Gastroesophageal sphincter (tissue), 4 donors: Measurements from ENCODE around the gene PREX1. TPM values are rescaled to one million over a fixed set of nuclear protein-coding genes. Genes with fewer than 3 reads are reported as not detected.

Experiments
- ATAC-seq: fragments of 150-250 bp; one replicate; pipeline ENCODE4 v1.9.1; 2016; ENCODE audit warnings: mild to moderate bottlenecking, moderate library complexity
- H3K27ac ChIP-seq, 4 donors: fragments of 200-600 bp; sonication (generic) in 3 of 4; 1 replicate in 3 of 4; 2 replicates in 1 of 4; pipeline ENCODE4 v1.5.1; 2016 to 2019
- H3K27me3 ChIP-seq: fragments of 200-600 bp; sonication (generic); one replicate; pipeline ENCODE4 v1.5.1; 2019
- H3K36me3 ChIP-seq, 2 donors: fragments of 200-600 bp; sonication (generic); one replicate each; pipeline ENCODE4 v1.5.1; 2019; ENCODE audit warnings: control low read depth in 1 of 2
- H3K4me1 ChIP-seq, 3 donors: fragments of 200-600 bp; sonication (generic); 1 replicate in 2 of 3; 2 replicates in 1 of 3; pipeline ENCODE4 v1.5.1; 2016 to 2019; ENCODE audit warnings: control low read depth in 2 of 3
- H3K4me3 ChIP-seq, 2 donors: fragments of 200-600 bp; sonication (generic); one replicate each; pipeline ENCODE4 v1.5.1; 2019; ENCODE audit warnings: mild to moderate bottlenecking in 1 of 2, moderate library complexity in 1 of 2
- H3K9me3 ChIP-seq, 3 donors: fragments of 200-600 bp; sonication (generic); one replicate each; pipeline ENCODE4 v1.5.1; 2017 to 2019; ENCODE audit warnings: control low read depth in 2 of 3
- CTCF ChIP-seq, 4 experiments: fragments of 200-600 bp in 2 of 4; fragments of 450-650 bp in 2 of 4; sonication (generic) in 1 of 4; IDR thresholded peaks; one replicate each; pipeline ENCODE4 v1.5.1; 2017 to 2019; ENCODE audit warnings: antibody characterized with exemption in 4 of 4, mild to moderate bottlenecking in 2 of 4, moderate library complexity in 2 of 4
- EP300 ChIP-seq: sonication (generic); formaldehyde crosslinking; IDR thresholded peaks from one replicate; pipeline ENCODE4 v1.6.1; 2017; ENCODE audit warnings: antibody characterized with exemption, mild to moderate bottlenecking
- POLR2A ChIP-seq, 2 donors: fragments of 450-650 bp; IDR thresholded peaks; one replicate each; pipeline ENCODE4 v1.6.1; 2017; ENCODE audit warnings: antibody characterized with exemption in 2 of 2, mild to moderate bottlenecking in 2 of 2, moderate library complexity in 1 of 2
- POLR2AphosphoS5 ChIP-seq: sonication (generic); formaldehyde crosslinking; IDR thresholded peaks from one replicate; pipeline ENCODE4 v1.6.1; 2017; ENCODE audit warnings: antibody characterized with exemption
- WGBS, 2 donors: methylation state at CpG; one replicate each; pipeline ENCODE4 v1.1.5; 2018; ENCODE audit warnings: low coverage in 1 of 2; 5-methylcytosine and 5-hydroxymethylcytosine counted together
- total RNA-seq, 4 donors: library from RNA; depleted of rRNA; stranded (reverse); fragments of >200 nt; gene quantifications; one replicate each; pipeline ENCODE4 v1.1.0, GENCODE V29; 2016

The PREX1 gene
- total RNA-seq, 4 donors from 2014 or later = 16.3 to 35.7 (median 20.0) TPM

DNA sequence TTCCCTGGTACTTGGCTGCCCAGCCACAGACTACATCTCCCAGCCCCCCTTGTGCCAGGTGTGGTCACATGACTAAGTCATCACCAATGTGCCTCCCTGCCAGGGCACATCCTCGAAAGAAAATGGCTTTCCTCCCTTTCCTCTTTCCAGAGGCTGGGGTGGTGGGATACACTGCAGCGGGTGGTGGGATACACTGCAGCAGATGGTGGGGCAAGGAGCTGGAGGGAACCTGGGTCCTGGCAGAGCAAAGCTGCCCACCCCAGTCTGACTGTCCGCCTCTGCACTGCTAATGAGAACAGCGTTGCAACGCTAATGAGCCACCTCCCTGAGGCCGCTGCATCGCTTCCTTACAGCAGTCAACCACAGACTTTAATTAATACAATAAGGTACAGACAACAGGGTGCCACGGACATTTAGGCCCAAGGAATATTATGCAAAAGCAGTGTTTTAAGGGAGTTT is 125.3 kb downstream of the PREX1 start:
- Histone ChIP-seq H3K27me3 (no peaks in the 10 kb centered on the region), H3K4me1 (peaks cover 0 to 61% (median 21%) of the 10 kb centered on the region in 3 donors), H3K9me3 (no peaks in the 10 kb centered on the region), H3K4me3 (no peak overlapping the region), H3K27ac (no peak overlapping the region), H3K36me3 (no peaks in the 10 kb centered on the region)
- ATAC-seq = no peak
- TF ChIP-seq EP300 (no peak), POLR2AphosphoS5 (no peak), CTCF (IDR thresholded peaks at IDR 0.05) (no peak), POLR2A (IDR thresholded peaks at IDR 0.05) (no peak)
- whole genome bisulfite sequencing, 2 donors = 90% methylated on average over 2 of the region's 8 CpGs; no CpG with 5 or more reads in 1 of the 2 donors

GRCh38 chr20:48701702-48702101 is 126.1 kb downstream of the PREX1 start:
- H3K4me1 ChIP-seq = peaks cover 0 to 56% (median 15%) of the 10 kb centered on the region in 3 donors
- ATAC-seq = no peak
- no peak overlapping the region for H3K4me3 ChIP-seq
- TF ChIP-seq POLR2A (IDR thresholded peaks at IDR 0.05) (no peak), EP300 (no peak), CTCF (IDR thresholded peaks at IDR 0.05) (no peak), POLR2AphosphoS5 (no peak)
- H3K27me3 ChIP-seq = no peaks in the 10 kb centered on the region
- 93 to 100% methylated on average over 5 to 7 of the region's 7 CpGs for WGBS, 2 donors
- no peak overlapping the region for H3K27ac ChIP-seq
- no peaks in the 10 kb centered on the region for H3K36me3 ChIP-seq
- no peaks in the 10 kb centered on the region for H3K9me3 ChIP-seq

DNA sequence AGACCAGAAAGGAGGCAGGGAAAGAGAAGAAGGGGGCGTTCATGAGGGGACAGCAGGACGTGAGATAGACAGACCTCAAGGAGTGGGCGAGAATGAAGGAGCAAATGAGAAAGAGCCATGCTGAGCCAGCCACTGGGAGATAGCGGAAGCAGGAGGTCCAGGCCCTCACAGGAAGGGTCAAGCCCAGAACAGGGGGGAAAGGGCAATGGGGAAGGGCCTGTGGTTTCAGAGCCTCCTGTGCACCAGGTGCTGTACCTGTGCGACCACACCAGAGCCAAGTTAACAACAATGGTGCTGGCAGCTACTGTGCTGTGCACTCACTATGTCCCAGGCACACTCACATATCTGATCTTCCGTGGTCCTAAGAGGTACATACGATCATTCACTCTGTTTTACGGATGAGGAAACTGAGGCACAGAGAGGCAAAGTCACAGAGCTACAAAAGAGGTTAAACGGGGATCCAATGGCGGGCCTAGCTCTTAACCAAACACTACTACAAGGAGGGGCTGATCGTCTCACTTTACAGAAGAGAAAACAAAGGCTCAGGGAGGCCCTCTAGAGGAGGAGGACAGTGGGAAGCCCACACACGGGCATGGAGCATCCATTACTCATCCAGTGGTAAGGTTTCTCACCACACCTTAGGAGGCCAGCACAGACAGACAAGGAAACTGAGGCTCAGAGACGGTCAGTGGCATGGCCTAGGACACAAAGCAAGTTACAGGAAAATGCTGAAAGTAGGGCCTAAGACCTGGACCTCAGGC is 129.1 kb downstream of the PREX1 start:
- Histone ChIP-seq H3K27me3 (no peaks in the 10 kb centered on the region), H3K4me3 (no peak overlapping the region), H3K9me3 (no peaks in the 10 kb centered on the region), H3K36me3 (peaks cover 0 to 7% of the 10 kb centered on the region in 2 donors), H3K27ac (peak overlapping the region in 2 of 4 donors; percentile 45 to 55), H3K4me1 (peaks cover 0 to 29% (median 6%) of the 10 kb centered on the region in 3 donors)
- TF ChIP-seq POLR2AphosphoS5 (no peak), EP300 (no peak), CTCF (IDR thresholded peaks at IDR 0.05) (no peak), POLR2A (IDR thresholded peaks at IDR 0.05) (no peak)
- 61 to 91% methylated on average over 4 to 8 of the region's 13 CpGs for WGBS, 2 donors
- ATAC-seq = no peak

- ATAC-seq = peak; percentile 86
- TF ChIP-seq CTCF (IDR thresholded peaks at IDR 0.05) (no peak), POLR2AphosphoS5 (peak; percentile 36)
- Histone ChIP-seq H3K4me1 (peaks cover 0 to 21% (median 3%) of the 10 kb centered on the region in 3 donors), H3K4me3 (no peak overlapping the region), H3K27ac (peak overlapping the region in 2 of 4 donors; percentile 45 to 55), H3K27me3 (no peaks in the 10 kb centered on the region), H3K9me3 (no peaks in the 10 kb centered on the region), H3K36me3 (peaks cover 0 to 7% of the 10 kb centered on the region in 2 donors)
- no CpG with 5 or more reads among the region's 8 CpGs for WGBS, 2 donors
Observed at GRCh38 chr20:48697845-48698491, 129.8 kb downstream of the PREX1 start.
